ENCODE data around the gene PKM. TPM values are rescaled to one million over a fixed set of nuclear protein-coding genes. Genes with fewer than 3 reads are reported as not detected.

PKM gene
- total RNA-seq, 1 donor from 2014 or later, result 1,163 TPM

GRCh38 chr15:72168131-72168807 is 62.7 kb downstream of the PKM start:
- Mint-ChIP-seq H3K36me3 (no peaks in the 10 kb centered on the region), H3K4me3 (no peak overlapping the region), H3K9me3 (no peaks in the 10 kb centered on the region), H3K27me3 (ENCODE audit: insufficient read depth, low read depth) (peaks cover 13% of the 10 kb centered on the region), H3K27ac (peak overlapping the region; percentile 10), H3K4me1 (peaks cover 15% of the 10 kb centered on the region)
- no peaks in the 10 kb centered on the region for H3K9me3 ChIP-seq (ENCODE audit: low read depth)
- no peaks in the 10 kb centered on the region for H3K27me3 ChIP-seq
- peaks cover 5% of the 10 kb centered on the region for H3K4me1 ChIP-seq
- no peak for DNase-seq (ENCODE audit: low spot score)
- no peak overlapping the region for H2AFZ ChIP-seq (replicated peaks)
- H4K20me1 ChIP-seq (ENCODE audit: low read depth), result no peaks in the 10 kb centered on the region
- H3K4me3 ChIP-seq, result no peak overlapping the region
- no peak overlapping the region for H3K27ac ChIP-seq
- no peaks in the 10 kb centered on the region for H3F3A ChIP-seq (ENCODE audit: low read depth)
- TF ChIP-seq EZH2 (IDR thresholded peaks at IDR 0.05), result no peak
- TF ChIP-seq CTCF (IDR thresholded peaks at IDR 0.05), result no peak
- TF ChIP-seq EZH2phosphoT487 (IDR thresholded peaks at IDR 0.05), result no peak
- no peak overlapping the region for H3K4me2 ChIP-seq
- H3K36me3 ChIP-seq, result no peaks in the 10 kb centered on the region
- no peaks in the 10 kb centered on the region for H3K79me2 ChIP-seq (ENCODE audit: low read depth)
- H3K9ac ChIP-seq, result no peak overlapping the region

GRCh38 chr15:72167445-72167844 is 63.5 kb downstream of the PKM start:
- Histone ChIP-seq H3K9me3 (ENCODE audit: low read depth) (no peaks in the 10 kb centered on the region), H3K79me2 (ENCODE audit: low read depth) (no peaks in the 10 kb centered on the region), H3K9ac (no peak overlapping the region), H3K27me3 (no peaks in the 10 kb centered on the region), H3K36me3 (no peaks in the 10 kb centered on the region), H3K27ac (no peak overlapping the region), H3K4me1 (no peaks in the 10 kb centered on the region), H3K4me2 (no peak overlapping the region), H2AFZ (replicated peaks) (no peak overlapping the region), H4K20me1 (ENCODE audit: low read depth) (no peaks in the 10 kb centered on the region), H3K4me3 (no peak overlapping the region), H3F3A (ENCODE audit: low read depth) (no peaks in the 10 kb centered on the region)
- TF ChIP-seq CTCF (IDR thresholded peaks at IDR 0.05) (no peak), EZH2 (IDR thresholded peaks at IDR 0.05) (no peak), EZH2phosphoT487 (IDR thresholded peaks at IDR 0.05) (no peak)
- Mint-ChIP-seq H3K4me3 (no peak overlapping the region), H3K9me3 (no peaks in the 10 kb centered on the region), H3K27me3 (ENCODE audit: insufficient read depth, low read depth) (peaks cover 12% of the 10 kb centered on the region), H3K4me1 (peaks cover 11% of the 10 kb centered on the region), H3K27ac (no peak overlapping the region), H3K36me3 (no peaks in the 10 kb centered on the region)
- no peak for DNase-seq (ENCODE audit: low spot score)

- H3K27me3 ChIP-seq, result no peaks in the 10 kb centered on the region
- Mint-ChIP-seq H3K4me1 (peaks cover 11% of the 10 kb centered on the region), H3K27me3 (ENCODE audit: insufficient read depth, low read depth) (peaks cover 12% of the 10 kb centered on the region), H3K4me3 (no peak overlapping the region), H3K27ac (no peak overlapping the region), H3K36me3 (no peaks in the 10 kb centered on the region), H3K9me3 (no peaks in the 10 kb centered on the region)
- H3K4me3 ChIP-seq, result no peak overlapping the region
- no peaks in the 10 kb centered on the region for H3F3A ChIP-seq (ENCODE audit: low read depth)
- H3K27ac ChIP-seq, result no peak overlapping the region
- H4K20me1 ChIP-seq (ENCODE audit: low read depth), result no peaks in the 10 kb centered on the region
- H3K4me2 ChIP-seq, result no peak overlapping the region
- no peaks in the 10 kb centered on the region for H3K36me3 ChIP-seq
- H2AFZ ChIP-seq (replicated peaks), result no peak overlapping the region
- no peaks in the 10 kb centered on the region for H3K9me3 ChIP-seq (ENCODE audit: low read depth)
- DNase-seq (ENCODE audit: low spot score), result no peak
- H3K9ac ChIP-seq, result no peak overlapping the region
- H3K4me1 ChIP-seq, result peaks cover under 1% of the 10 kb centered on the region
- TF ChIP-seq EZH2 (IDR thresholded peaks at IDR 0.05), result no peak
- no peak for TF ChIP-seq EZH2phosphoT487 (IDR thresholded peaks at IDR 0.05)
- no peak for TF ChIP-seq CTCF (IDR thresholded peaks at IDR 0.05)
- H3K79me2 ChIP-seq (ENCODE audit: low read depth), result no peaks in the 10 kb centered on the region
Observed at GRCh38 chr15:72166716-72167417, 64.1 kb downstream of the PKM start.
